Measurements from ENCODE around the gene ANXA2. TPM values are rescaled to one million over a fixed set of nuclear protein-coding genes. Genes with fewer than 3 reads are reported as not detected.

ANXA2 gene
- polyA plus RNA-seq, 4 donors, result 446 to 630 (median 526) TPM

DNA sequence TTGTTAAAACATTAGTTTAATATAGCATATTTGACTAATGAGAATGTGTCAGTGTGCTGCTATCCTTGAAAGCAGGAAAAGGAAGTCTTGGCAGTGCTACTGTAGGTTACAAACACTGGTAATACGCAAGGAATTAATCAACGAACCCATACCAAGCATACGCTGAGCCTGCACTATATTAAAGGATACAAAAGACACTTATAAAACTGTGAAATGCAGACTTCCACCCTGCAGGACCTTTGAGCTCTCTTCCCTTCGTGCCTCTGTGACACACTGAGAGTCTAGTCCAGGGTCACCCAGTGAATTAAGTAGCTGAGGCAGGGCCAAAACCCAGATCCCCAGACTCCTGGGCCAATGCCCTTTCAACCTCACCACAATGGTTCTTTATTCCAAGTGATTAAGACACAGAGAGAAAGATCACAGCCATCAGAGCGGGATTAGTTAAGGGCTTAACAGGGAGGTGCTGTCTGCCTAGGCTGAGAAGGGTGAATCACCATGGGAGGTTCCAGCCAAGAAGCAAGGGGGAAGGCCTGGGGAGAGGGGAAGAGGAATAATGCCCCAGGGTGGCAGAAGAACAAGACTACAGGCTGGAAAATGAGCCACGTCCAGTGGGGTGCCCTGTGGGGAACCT lies 6.8 kb downstream of the ANXA2 start:
- DNase-seq (ENCODE audit: low read depth in 4 of 4, low spot score in 2 of 4), result no peak

DNA sequence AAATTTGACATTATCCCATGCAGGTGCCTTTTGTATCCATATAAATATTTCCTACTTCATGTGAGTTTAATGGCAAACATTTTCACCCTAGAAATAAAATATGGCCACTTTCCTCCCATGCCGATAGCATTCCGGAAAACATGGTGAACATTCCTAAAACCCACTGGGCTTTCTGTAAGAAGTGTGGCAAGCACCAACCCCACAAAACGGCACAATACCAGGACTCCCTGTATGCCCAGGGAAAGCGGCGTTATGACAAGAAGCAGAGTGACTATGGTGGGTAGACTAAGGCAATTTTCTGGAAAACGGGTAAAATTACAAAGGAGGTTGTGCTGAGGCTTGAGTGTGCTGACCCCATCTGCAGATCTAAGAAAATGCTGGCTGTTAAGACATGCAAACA lies 7.6 kb downstream of the ANXA2 start:
- no peak for DNase-seq (ENCODE audit: low read depth in 4 of 4, low spot score in 2 of 4)

DNA sequence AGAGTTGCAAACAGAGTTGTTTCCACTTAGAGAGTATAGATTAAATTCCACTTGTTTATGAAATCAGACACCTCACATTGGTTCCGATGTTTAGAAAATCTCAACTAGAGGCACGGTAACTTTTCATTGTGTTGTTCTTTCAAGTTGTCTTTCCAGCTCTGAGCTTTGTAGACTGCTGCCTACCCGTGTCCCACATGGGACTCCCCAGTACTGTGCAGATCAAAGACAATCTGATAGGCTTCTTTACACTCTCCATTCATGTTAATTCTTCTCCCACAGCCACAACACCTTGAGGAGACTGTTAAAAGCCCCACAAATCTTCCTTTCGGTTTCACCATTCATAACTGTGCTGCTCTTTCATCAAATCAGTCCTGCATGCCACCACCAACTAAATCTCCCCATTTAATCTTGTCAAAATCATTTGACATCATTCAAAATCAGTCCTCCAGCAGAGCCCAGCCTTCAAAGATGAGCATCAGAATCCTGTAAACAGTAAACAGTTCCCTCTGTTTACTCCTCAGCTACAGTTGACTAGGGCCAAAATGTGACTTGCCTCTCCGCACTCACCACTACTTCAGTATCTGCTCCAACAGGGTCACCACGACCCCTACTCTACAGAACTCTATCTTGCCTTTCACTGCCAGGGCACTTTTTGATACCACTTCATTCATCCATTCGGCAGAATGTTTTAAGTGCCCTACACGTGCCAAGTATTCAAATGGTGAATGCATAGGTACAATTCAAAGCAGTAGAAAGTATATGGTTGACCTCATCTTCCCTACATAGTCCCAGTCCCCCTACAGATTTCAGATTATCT lies 8.3 kb downstream of the ANXA2 start:
- DNase-seq (ENCODE audit: low read depth in 4 of 4, low spot score in 2 of 4), result no peak

DNA sequence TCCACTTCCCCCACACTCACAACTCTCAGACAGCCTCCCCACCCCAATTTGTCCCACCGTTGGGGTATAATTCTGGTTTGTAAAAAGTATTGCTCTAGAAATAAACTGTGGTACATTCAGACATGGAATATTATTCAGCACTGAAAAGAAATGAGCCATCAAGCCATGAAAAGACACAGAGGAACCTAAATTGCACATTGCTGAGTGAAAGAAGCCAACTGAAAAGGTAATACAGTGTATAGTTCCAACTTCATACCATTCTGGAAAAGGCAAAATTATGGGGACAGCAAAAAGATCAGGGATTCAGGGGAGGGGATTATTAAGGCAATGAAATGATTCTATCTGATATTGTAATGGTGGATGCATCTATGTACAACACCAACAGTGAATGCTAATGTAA lies 10.5 kb downstream of the ANXA2 start:
- no peak for DNase-seq (ENCODE audit: low read depth in 4 of 4, low spot score in 2 of 4)

DNA sequence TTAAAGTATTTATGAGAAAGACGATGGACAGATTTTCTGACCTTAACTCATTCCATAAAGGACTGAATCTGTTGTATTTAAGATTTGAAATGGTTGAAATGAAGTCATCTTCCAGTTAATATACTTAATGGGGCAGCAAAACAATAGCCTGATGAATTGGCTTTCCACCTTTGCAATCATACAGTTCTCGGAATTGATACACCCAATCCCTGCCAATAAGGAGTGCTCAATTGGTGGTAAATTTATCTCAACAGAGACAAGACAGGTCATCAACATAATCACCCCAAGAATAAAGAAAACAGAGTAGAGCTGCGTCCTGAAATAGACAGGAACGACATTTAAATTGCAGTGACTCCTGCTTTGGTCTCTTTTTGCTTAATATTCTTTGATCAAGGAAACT lies 11.2 kb downstream of the ANXA2 start:
- no peak for DNase-seq (ENCODE audit: low read depth in 4 of 4, low spot score in 2 of 4)

DNA sequence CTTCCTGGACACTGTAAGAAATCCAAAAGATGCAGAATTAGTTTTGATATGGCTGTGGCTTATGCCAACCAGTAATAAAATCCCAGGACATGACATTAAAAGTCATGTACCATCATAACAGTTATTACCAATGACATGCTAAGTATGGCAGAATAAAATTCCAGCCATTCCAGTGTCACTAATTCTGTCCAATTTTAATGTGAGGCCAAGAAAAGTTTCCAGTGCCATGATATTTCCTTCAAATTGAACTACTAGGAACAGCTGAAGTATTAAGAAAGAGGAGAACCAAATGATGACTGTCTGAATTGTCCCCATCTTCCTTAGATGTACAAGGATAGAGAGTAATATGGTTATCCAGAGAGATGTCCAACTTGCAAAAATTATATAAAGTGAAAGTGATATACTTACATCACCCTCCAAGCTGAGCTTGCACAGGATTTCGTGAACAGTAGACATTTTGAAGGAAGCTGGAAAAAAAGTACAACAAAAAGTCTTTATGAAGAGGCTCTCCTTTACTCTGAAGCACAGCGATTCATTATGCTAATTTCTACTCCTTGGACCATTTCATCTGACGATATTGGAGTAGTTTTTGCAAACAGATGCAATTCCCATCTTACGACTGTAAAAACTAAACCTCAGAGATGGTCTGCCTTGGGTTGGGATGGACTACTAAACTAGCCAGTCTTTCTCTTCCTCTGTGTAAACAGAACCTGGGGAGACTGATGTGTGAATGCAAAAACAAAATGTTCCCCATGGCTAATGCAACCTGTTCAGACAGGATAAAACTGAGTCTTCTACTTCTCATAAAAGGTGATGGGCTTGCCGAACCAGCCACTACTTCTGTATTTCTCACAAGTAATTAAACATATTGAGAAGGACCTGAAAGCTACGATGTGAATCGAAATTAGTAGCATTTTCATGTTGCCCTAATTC lies 11.9 kb downstream of the ANXA2 start:
- no peak for DNase-seq (ENCODE audit: low read depth in 4 of 4, low spot score in 2 of 4)

DNA sequence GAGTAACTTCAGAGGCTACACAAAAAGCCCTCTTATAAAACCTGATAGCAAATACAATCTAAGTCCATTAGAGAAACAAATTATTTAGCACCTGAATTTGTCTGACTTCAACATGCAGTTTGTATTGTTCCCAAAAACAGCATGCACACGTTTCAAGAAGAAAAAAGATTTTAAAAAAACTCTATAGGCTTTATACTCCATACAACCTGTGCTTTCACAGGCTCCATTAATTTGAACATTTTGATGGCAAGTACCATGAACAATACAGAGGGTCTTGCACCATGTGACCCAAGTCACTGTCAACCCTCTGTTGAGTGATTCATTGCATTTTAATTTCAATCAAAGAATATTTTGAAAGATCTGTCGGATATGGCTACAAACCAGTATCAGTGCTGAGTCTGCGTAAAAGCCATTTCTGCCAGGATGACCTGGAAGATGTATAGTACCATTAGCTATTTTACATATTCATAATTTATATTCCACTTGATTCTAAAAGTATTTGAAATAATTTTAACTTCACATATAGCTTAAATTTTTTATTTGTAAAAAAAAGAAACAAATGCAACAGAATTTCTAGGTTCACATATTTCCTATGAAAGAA lies 13.2 kb downstream of the ANXA2 start:
- DNase-seq (ENCODE audit: low read depth in 4 of 4, low spot score in 2 of 4), result no peak

DNA sequence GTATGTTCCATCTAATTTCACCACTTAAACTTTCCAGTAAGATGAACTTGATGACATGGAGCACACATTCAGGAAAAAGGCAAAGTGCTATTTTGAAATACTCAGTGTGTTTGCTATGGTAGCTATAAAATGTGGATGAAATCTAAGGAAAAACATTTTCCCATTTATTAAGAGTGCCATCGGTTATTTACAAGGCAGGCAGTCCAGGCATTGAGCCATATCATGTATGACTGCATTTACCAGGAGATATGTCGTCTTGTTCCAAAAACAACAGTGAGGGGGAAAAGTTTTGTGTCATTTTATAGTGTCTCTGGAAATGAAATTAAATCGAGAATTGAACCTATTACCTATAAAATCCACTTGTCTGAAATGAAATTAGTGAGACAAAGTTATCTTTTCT lies 13.7 kb downstream of the ANXA2 start:
- no peak for DNase-seq (ENCODE audit: low read depth in 4 of 4, low spot score in 2 of 4)

DNA sequence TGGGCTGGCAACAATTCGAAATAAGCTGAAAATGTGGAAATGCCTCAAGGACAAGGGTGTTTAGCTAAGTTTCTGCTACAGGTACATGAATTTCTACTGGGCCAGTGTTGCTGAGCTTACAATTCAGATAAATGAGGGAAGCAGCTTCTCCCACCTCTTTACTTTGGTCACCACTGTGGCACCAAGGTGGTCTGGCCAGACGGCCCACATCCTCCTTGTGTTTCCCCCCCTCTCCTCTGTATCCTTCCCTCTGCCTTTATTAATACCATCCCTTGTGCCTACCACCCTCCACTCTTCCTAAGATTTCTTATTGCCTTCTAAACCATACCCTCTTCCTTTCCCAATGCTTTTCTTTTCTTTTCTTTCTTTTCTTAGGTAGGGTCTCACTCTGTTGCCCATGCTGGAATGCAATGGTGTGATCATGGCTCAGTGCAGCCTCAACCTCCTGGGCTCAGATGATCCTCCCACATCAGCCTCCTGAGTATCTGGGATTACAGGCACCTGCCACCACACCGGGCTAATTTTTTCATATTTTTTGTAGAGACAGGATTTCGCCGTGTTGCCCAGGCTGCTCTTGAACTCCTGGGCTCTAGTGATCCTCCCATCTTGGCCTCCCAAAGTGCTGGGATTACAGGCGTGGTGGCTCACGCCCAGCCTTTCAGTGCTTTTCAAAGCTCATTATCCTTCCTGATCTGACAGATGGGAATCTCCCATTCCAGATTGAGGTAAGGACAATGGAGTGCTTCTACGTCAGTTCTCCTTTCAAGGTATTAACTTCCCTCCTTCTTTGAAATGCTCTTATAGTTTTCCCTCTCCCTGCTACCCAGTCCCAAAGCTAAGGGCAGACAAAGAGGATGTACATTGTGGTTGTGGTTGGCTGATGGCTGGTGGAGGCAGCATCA lies 14.8 kb downstream of the ANXA2 start:
- DNase-seq (ENCODE audit: low read depth in 4 of 4, low spot score in 2 of 4), result no peak

DNA sequence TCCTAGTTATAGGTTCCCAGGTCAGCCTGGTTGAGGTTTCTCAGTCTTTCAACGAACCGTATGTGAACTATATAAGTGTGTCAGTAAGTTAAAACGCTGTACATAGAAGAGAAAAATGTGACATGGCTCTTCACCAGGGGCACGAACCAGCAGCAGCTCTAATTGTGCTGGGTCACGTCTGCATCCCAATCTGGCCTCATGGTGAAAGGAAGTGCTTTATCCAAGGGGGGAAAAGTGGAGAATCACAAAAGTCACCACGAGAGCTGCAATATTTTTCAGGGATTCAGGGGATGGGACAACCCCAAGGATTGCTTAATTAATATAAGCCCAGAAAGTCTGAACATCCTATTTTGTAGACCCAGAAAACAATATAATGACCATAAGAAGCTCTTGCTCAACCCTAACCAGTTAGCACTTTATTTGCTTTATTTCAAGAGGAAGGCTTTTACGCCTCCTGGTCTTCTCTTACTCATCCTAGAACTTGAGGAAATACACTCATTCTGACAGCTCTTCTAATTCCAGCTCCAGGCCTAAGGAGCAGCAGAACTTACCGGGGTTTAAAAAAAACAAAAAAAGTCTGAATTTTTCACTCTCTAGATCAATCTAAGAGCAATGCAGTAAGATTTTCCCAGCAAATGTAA lies 16.5 kb downstream of the ANXA2 start:
- DNase-seq (ENCODE audit: low read depth in 4 of 4, low spot score in 2 of 4), result no peak

DNA sequence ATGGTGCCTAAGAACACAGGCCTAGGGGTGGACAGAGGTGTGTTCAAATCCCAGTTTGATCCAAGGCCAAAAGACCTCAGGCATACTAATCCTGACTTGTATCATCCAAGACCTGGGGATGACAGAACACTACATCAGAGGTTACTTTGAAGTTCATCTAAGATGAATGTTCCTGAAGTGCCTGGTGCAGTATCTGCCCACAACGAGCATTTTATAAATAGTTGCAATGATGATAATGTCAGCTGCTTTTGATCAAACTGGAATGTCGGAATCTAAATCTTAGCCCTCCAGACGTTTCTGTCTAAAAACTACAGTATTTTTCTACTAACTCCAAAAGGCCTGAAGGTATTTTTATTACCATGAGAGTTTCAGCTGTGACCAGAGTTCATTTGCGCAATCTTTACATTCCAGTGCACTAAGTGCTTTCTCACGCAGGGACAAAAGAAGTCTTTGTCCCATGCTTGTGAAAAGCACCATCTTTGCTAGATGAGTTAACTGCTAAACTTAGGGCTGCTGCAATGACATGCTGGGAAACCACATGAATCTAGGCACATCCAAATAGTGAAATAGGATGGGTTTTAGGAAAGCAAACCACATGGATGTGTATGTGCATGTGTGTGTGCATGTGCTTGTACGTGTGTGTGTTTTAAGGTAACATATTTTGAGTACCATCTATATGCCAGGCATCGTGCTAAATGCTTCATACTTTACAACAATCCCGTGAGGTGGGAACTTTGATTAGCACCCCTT lies 18.1 kb downstream of the ANXA2 start:
- DNase-seq (ENCODE audit: low read depth in 4 of 4, low spot score in 2 of 4), result no peak

DNA sequence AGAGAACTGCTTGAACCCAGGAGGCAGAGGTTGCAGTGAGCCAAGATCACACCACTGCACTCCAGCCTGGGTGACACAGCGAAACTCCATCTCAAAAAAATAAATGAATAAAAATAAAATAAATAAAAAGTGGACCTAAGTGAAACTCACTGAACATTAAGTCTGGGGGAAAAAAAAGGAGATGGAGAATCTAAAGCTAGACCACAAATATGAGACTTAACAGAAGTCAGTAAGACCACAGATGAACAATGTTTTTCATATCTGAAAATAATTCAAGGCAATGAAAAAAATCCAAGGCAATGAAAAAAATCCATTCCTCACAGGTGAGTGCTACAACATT lies 18.6 kb downstream of the ANXA2 start:
- no peak for DNase-seq (ENCODE audit: low read depth in 4 of 4, low spot score in 2 of 4)

DNA sequence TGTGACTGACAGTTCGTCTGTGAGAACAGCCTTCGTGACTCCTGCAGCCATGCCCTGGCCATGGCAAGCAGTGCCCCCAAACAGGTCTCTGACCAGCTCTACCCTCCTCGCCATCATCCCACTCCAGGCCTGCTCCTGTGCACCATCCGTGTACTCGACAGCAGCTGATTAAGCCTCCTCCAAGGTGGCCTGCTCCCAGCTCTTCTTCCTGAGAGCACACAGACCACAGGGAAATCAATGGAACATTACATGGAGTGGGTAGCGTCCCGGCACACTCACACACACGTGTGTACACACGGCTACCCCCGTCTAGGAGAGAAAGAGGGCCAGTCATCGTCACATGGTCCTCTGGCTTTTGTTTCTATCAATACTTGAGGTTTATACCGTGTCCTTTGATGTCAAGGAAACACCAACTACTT lies 21.1 kb downstream of the ANXA2 start:
- no peak for DNase-seq (ENCODE audit: low read depth in 4 of 4, low spot score in 2 of 4)

DNA sequence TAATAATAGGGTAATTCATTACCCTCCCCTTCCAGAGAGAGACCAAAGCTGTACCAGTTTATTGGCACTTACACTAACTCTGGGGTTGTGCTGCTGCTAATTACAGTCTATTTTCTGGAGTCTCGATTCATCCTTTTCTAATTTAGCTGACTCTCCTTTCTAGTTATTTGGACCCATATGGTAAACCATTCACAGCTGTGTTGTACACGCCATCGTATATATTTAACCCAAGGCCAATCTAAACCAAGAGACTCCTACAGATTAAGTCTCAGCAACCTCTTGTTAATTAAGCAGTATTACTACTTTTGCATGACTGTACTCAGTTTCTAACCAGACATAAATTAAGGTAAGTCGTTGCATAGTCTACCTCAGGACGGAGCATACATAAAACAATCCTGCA lies 22.5 kb downstream of the ANXA2 start:
- no peak for DNase-seq (ENCODE audit: low read depth in 4 of 4, low spot score in 2 of 4)

DNA sequence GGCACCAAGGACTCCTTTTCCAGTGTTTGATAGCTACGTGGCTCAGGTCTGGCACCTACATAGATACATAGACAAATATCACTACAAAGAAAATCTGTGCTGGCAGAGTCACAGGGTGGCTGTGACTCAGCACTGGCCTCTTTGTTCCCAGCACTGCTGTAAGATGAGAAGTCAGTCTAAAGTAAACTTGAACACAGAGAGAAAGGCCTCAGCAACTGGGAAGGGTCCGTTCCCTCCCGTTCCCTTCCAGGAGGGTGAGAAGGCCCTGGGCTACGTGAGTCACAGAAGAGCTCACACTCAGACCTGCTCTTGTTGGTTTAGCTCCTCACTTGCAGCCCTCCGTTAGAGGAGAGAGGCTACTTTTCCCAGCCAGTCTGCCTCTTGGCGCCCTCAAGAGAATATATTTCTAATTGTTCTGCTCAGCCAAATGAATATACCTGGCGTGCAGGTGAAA lies 23.1 kb downstream of the ANXA2 start:
- DNase-seq (ENCODE audit: low read depth in 4 of 4, low spot score in 2 of 4), result no peak

DNA sequence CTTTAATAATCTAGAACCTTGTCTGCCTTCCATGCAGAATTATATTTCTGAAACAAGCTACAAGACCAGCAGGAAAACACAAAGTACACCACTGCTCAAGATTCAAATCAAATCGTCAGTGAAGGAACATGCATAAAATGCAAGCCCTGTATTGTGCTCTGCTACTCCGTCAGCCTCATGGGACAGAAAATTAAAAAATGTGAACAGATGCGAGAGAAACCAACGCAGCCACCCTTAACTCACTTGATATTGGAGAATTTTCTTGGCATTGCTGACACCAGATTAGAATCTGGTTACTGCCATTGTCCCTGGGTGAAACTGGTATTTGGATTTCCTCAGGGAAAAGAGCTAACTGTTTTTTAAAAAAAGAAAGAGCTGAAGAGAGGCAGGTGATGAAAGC lies 23.6 kb downstream of the ANXA2 start:
- DNase-seq (ENCODE audit: low read depth in 4 of 4, low spot score in 2 of 4), result no peak

DNA sequence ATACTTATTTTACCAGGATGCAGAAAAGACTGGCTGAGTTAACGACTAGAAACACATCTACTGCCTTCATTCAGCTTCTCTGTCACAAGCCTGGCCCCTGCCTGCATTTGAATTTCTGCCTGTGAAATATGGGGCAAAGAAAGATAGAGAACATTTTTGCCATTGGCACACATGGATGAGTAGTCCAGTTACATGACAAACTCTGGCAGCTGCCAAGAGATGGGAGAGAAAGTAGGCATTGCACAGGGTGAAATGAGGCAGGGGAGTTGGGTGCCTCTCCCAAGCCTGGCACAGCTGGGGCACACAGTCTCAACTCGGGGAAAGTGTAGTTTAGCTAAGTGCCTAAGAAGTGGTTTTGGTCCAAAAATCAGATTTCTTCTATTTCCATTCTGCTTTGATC lies 24.0 kb downstream of the ANXA2 start:
- DNase-seq (ENCODE audit: low read depth in 4 of 4, low spot score in 2 of 4), result no peak

DNA sequence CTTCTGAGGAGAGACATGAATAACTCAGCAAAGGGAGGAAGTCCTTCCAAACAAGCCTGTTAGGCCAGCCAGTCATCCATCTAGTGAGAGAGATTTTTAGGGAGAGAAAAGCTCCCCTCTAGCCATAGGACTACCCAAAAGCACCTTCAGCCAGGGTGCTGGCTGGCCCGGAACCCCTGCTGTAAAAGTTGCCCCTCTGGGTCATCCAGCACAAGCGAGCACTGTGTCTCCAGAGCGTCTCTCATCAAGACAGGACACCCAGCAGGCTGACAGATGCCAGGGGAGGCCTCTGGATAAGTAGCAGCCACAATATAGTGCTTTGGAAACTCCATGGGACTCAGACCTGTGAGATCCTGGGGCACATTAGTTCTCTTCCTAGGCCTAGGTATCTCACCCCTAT lies 24.5 kb downstream of the ANXA2 start:
- no peak for DNase-seq (ENCODE audit: low read depth in 4 of 4, low spot score in 2 of 4)

DNA sequence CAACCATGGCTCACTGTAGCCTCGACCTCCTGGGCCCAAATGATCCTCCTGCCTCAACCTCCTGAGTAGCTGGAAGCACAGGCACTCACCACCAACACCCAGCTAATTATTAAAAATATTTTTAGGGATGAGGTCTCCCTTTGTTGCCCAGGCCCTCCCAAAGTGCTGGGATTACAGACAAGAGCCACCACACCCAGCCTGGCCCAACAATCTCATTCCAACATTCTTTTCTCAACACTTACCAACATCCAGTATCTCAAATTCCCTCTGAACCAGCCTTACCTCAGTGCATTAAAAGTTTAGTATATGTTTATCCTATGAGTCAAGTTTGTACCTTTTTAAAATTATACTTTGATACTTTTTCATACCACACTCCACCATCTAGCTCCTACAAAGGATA lies 25.0 kb downstream of the ANXA2 start:
- no peak for DNase-seq (ENCODE audit: low read depth in 4 of 4, low spot score in 2 of 4)
